Tibial nerve (tissue), 4 donors: ENCODE results near the gene PPP1R16B.

Experiments used
- EP300 ChIP-seq, 2 donors: sonication (generic); formaldehyde crosslinking; IDR thresholded peaks; one replicate each; pipeline ENCODE4 v1.6.1; 2017; ENCODE audit warnings: antibody characterized with exemption in 2 of 2, mild to moderate bottlenecking in 1 of 2
- POLR2A ChIP-seq, 2 donors: fragments of 450-650 bp; IDR thresholded peaks; one replicate each; pipeline ENCODE4 v1.6.1; 2017; ENCODE audit warnings: antibody characterized with exemption in 2 of 2, mild to moderate bottlenecking in 2 of 2, moderate library complexity in 2 of 2
- TF ChIP-seq, protein P1 (sequence below), 5 experiments: fragments of 200-600 bp in 3 of 5; fragments of 450-650 bp in 2 of 5; sonication (generic) in 3 of 5; IDR thresholded peaks; one replicate each; pipeline ENCODE4 v1.5.1; 2016 to 2019; ENCODE audit warnings: antibody characterized with exemption in 5 of 5, mild to moderate bottlenecking in 3 of 5, moderate library complexity in 2 of 5

DNA sequence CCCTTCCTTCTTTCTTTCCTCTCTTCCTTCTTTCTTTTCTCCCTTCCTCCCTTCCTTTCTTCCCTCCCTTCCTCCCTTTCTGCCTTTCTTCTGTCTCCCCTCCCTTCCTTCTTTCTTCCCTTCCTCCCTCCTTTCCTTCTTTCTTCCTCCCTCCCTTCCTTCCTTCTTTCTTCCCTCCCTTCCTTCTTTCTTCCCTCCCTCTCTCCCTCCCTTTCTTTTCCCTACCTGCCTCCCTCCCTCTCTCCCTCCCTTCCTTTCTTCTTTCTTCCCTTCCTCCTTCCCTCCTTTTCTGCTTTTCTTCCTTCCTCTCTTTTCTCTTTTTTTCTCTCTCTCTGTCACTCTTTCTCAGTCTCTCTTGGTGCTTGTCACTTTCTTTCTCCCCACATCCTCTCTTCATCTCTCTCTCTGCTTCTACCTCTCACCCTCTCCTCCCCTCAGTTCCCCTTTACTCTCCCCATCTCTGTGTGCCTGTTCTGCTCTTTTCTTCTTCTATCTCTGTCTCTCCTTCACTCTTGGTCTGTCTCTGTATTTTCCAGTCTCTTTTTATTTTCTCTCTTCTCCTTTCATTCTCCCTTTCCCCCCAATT, 90.6 kb downstream of the PPP1R16B start:
- no peak for TF ChIP-seq POLR2A (IDR thresholded peaks at IDR 0.05)
- TF ChIP-seq, protein P1, sequence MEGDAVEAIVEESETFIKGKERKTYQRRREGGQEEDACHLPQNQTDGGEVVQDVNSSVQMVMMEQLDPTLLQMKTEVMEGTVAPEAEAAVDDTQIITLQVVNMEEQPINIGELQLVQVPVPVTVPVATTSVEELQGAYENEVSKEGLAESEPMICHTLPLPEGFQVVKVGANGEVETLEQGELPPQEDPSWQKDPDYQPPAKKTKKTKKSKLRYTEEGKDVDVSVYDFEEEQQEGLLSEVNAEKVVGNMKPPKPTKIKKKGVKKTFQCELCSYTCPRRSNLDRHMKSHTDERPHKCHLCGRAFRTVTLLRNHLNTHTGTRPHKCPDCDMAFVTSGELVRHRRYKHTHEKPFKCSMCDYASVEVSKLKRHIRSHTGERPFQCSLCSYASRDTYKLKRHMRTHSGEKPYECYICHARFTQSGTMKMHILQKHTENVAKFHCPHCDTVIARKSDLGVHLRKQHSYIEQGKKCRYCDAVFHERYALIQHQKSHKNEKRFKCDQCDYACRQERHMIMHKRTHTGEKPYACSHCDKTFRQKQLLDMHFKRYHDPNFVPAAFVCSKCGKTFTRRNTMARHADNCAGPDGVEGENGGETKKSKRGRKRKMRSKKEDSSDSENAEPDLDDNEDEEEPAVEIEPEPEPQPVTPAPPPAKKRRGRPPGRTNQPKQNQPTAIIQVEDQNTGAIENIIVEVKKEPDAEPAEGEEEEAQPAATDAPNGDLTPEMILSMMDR (IDR thresholded peaks at IDR 0.05), result no peak
- TF ChIP-seq EP300 (IDR thresholded peaks at IDR 0.05), result no peak
